Karpas-422 (cell line): ENCODE data around the gene DZIP3. TPM values are rescaled to one million over a fixed set of nuclear protein-coding genes. Genes with fewer than 3 reads are reported as not detected.
A peak's percentile ranks its signal among the peaks of the same experiment; 100 is the strongest.

ENCODE experiments used
- DNase-seq: peaks from one replicate; pipeline ENCODE4 v3.0.0-alpha.2; 2015
- H2AFZ ChIP-seq: fragments of 200-600 bp; sonication (generic); 2 replicates; pipeline ENCODE4 v1.6.1; 2014; ENCODE audit warnings: antibody characterized with exemption, low read length, mixed read lengths
- H3K27ac ChIP-seq: fragments of 200-600 bp; sonication (generic); 2 replicates; pipeline ENCODE4 v1.5.1; 2014; ENCODE audit warnings: mild to moderate bottlenecking, low read length, moderate library complexity
- H3K27me3 ChIP-seq: fragments of 200-600 bp; sonication (generic); 2 replicates; pipeline ENCODE4 v1.6.1; 2014; ENCODE audit warnings: low read length, mixed read lengths
- H3K36me3 ChIP-seq: fragments of 200-600 bp; sonication (generic); 2 replicates; pipeline ENCODE4 v1.6.1; 2014; ENCODE audit warnings: low read length, mixed read lengths; ENCODE audit not compliant: insufficient read depth
- H3K4me1 ChIP-seq: fragments of 200-600 bp; sonication (generic); 2 replicates; pipeline ENCODE4 v1.6.1; 2014; ENCODE audit warnings: mild to moderate bottlenecking, low read length, mixed read lengths
- H3K4me2 ChIP-seq: fragments of 200-600 bp; sonication (generic); 2 replicates; pipeline ENCODE4 v1.6.1; 2014; ENCODE audit warnings: low read length, low read depth, mild to moderate bottlenecking; ENCODE audit not compliant: poor library complexity, severe bottlenecking
- H3K4me3 ChIP-seq: fragments of 200-600 bp; sonication (generic); 2 replicates; pipeline ENCODE4 v1.5.1; 2014; ENCODE audit warnings: mild to moderate bottlenecking, antibody characterized with exemption, low read length, mixed read lengths
- H3K79me2 ChIP-seq: fragments of 200-600 bp; sonication (generic); 2 replicates; pipeline ENCODE4 v1.6.1; 2014; ENCODE audit warnings: mild to moderate bottlenecking, low read length, mixed read lengths
- H3K9ac ChIP-seq: fragments of 200-600 bp; sonication (generic); 2 replicates; pipeline ENCODE4 v1.6.0; 2014; ENCODE audit warnings: low read length
- H3K9me2 ChIP-seq: fragments of 200-600 bp; sonication (generic), shearing (Covaris generic); replicated peaks from 2 replicates; pipeline ENCODE4 v1.6.0; 2014; ENCODE audit warnings: mild to moderate bottlenecking, low read length, moderate library complexity; ENCODE audit not compliant: insufficient read depth
- H3K9me3 ChIP-seq: fragments of 300-700, 200-600 bp; sonication (generic); 2 replicates; pipeline ENCODE4 v1.6.1; 2014; ENCODE audit warnings: low read length, mixed read lengths
- H4K20me1 ChIP-seq: fragments of 200-600 bp; sonication (generic); 2 replicates; pipeline ENCODE4 v1.6.1; 2014; ENCODE audit warnings: mild to moderate bottlenecking, antibody characterized with exemption, low read length, low read depth; ENCODE audit not compliant: insufficient read depth
- total RNA-seq: library from RNA; depleted of rRNA; stranded (reverse); fragments of >200 nt; shearing (Covaris generic); gene quantifications from 2 replicates; pipeline ENCODE4 v1.2.3, GENCODE V29; 2014; ENCODE audit warnings: low replicate concordance

Gene DZIP3
- total RNA-seq, 1 experiment from 2014 or later = 15.7 TPM

DNA sequence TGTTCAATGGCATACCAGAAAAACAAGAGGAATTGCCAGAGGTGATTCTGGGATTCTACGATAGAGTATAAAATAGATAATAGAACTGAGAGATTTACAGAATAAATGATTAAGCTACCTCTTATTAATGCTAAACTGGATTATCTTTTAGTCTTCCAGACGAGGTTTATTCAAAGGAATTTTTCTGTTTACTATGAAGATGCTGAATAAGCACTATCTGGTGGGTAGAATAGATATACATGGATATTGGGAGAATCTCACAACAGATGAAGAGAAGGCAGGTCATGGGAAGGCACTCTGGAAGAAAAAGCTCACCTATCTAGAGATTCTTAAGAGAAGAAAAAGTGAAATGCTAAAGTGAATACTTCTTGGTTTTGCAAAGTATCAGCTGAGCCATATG, 11.5 kb upstream of the DZIP3 start:
- H3K9me2 ChIP-seq = no peaks in the 10 kb centered on the region
- H3K27ac ChIP-seq = no peak overlapping the region
- no peaks in the 10 kb centered on the region for H3K27me3 ChIP-seq
- H2AFZ ChIP-seq = no peak overlapping the region
- H3K79me2 ChIP-seq = peaks cover 23% of the 10 kb centered on the region
- no peak overlapping the region for H3K4me2 ChIP-seq
- no peak overlapping the region for H3K4me3 ChIP-seq
- no peak overlapping the region for H3K9ac ChIP-seq
- H4K20me1 ChIP-seq = no peaks in the 10 kb centered on the region
- H3K4me1 ChIP-seq = no peaks in the 10 kb centered on the region
- peaks cover 88% of the 10 kb centered on the region for H3K36me3 ChIP-seq
- H3K9me3 ChIP-seq = peaks cover 3% of the 10 kb centered on the region; the same call in 1 of the 2 replicates
- no peak for DNase-seq

DNA sequence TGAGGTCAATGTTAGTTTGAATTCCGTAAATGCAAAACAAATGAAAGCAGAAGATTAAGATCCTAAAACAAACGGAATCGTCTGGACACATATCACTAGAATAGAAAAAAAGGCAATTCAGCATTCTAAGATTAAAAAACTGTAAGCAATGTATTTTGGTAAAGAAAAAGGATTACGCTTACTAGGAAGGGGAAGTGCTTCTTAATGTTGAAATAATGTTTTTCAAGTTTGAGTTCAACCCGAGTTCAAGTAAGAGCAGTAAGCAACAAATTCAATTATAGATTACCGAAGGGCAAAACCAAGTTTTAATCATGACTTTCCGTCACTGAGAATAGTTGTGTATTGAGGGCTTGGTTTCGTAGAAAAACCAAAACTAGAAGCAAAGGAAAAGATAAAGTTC, 921 bp upstream of the DZIP3 start:
- Histone ChIP-seq H2AFZ (peak overlapping the region; percentile 76; the same call in 1 of the 2 replicates), H3K4me3 (peak overlapping the region; percentile 96)

DNA sequence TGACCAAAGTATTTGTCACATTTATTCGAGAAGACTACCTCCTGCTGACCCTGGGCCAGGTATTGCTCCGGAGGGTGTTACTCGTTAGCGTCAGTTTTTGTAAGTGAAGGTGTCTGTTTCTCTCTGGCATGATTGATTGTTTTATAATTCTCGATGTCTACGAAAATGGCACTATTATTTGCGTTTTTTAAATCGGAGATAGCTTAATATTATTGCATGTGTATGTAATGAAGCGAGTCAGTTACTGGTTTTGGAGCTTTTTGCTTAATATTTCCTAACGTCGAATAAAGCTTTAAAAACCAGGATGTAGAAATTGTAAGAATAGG, 439 bp downstream of the DZIP3 start:
- Histone ChIP-seq H3K4me3 (peak overlapping the region; percentile 96), H3K4me2 (peak overlapping the region; percentile 84), H3K9me3 (no peaks in the 10 kb centered on the region), H3K36me3 (peaks cover 20% of the 10 kb centered on the region; the same call in 1 of the 2 replicates), H3K9ac (peak overlapping the region; percentile 90), H2AFZ (peak overlapping the region; percentile 76), H3K27me3 (no peaks in the 10 kb centered on the region), H3K9me2 (no peaks in the 10 kb centered on the region), H3K27ac (peak overlapping the region; percentile 87), H4K20me1 (no peaks in the 10 kb centered on the region), H3K79me2 (peaks cover 61% of the 10 kb centered on the region), H3K4me1 (peaks cover 37% of the 10 kb centered on the region)
- no peak for DNase-seq

More for the DNA sequence above, 921 bp upstream of the DZIP3 start:
- Histone ChIP-seq H3K9me2 (no peaks in the 10 kb centered on the region), H4K20me1 (no peaks in the 10 kb centered on the region), H3K9me3 (no peaks in the 10 kb centered on the region), H3K4me2 (peak overlapping the region; percentile 84), H3K4me1 (peaks cover 37% of the 10 kb centered on the region), H3K36me3 (peaks cover 33% of the 10 kb centered on the region), H3K27me3 (no peaks in the 10 kb centered on the region), H3K27ac (peak overlapping the region; percentile 87), H3K79me2 (peaks cover 75% of the 10 kb centered on the region), H3K9ac (peak overlapping the region; percentile 90)
- peak; percentile 69 for DNase-seq

DNA sequence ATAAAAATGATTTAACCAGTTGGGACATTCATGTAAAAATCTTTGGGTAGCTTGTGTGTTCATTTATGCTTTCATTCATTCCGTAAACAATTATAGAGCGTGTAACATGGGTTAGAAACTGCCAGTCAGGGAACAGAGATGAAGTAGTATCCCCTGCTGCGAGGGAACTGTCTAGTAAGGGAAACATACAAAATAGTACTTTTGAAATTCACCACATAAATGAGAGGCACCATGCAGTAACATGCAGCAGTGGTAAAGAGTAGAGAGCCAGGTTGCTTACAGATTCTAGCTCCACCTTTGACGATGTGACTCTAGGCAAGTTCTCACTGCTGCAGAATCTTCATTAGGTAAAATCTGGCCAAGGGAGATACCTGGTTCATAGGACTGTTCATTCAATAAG, 938 bp downstream of the DZIP3 start:
- peaks cover 15% of the 10 kb centered on the region; the same call in 1 of the 2 replicates for H3K36me3 ChIP-seq
- no peaks in the 10 kb centered on the region for H4K20me1 ChIP-seq
- no peaks in the 10 kb centered on the region for H3K27me3 ChIP-seq
- H3K9ac ChIP-seq = peak overlapping the region; percentile 90
- H3K79me2 ChIP-seq = peaks cover 56% of the 10 kb centered on the region
- H3K27ac ChIP-seq = peak overlapping the region; percentile 87
- no peaks in the 10 kb centered on the region for H3K9me2 ChIP-seq
- no peaks in the 10 kb centered on the region for H3K9me3 ChIP-seq
- H3K4me2 ChIP-seq = peak overlapping the region; percentile 84
- peaks cover 36% of the 10 kb centered on the region for H3K4me1 ChIP-seq
- peak overlapping the region; percentile 96 for H3K4me3 ChIP-seq
- no peak overlapping the region for H2AFZ ChIP-seq
- DNase-seq = peak; percentile 55

DNA sequence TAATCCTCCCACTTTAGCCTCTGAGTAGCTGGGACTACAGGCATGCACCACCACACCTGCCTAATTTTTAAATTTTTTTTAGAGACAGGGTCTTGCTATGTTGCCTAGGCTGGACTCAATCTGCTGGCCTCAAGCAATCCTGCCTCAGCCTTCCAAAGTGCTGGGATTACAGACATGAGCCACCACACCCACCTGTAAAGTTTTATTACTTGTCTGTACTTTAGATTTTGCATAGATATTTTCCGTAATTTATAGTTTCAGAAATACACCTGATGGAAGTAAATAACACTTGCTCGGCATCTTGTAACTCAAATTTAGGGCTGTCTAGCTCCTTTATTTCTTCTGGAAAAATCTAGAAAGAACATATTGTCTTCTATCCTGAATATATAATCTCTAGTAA, 5.8 kb downstream of the DZIP3 start:
- H3K79me2 ChIP-seq = peaks cover 8% of the 10 kb centered on the region
- no peak overlapping the region for H3K4me3 ChIP-seq
- no peaks in the 10 kb centered on the region for H3K27me3 ChIP-seq
- H3K36me3 ChIP-seq = no peaks in the 10 kb centered on the region
- H3K9me2 ChIP-seq = no peaks in the 10 kb centered on the region
- no peaks in the 10 kb centered on the region for H3K9me3 ChIP-seq
- no peak overlapping the region for H3K9ac ChIP-seq
- peaks cover 22% of the 10 kb centered on the region for H3K4me1 ChIP-seq
- H3K27ac ChIP-seq = no peak overlapping the region
- no peak overlapping the region for H2AFZ ChIP-seq
- H4K20me1 ChIP-seq = no peaks in the 10 kb centered on the region
- DNase-seq = no peak
- H3K4me2 ChIP-seq = no peak overlapping the region

DNA sequence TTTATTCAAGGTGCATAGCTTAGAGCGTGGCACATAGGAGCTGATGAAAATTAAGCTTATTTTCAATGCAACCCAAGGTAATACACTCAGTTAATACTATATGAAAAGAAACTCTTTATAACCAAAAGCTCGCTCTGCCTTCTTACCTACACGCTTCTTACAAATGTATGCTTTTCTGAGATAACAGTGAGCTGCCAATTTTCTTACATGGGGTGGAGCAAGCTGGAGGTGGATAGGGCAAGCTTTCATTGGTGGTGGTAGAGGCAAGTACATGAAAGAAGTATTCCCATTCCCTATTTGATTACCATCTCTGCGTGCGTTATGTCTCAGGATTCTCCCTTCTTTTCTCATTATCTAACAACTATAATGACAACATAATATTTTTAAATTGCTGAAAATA, 8.9 kb downstream of the DZIP3 start:
- no peak for DNase-seq
- no peaks in the 10 kb centered on the region for H3K27me3 ChIP-seq
- H3K36me3 ChIP-seq = no peaks in the 10 kb centered on the region
- H3K79me2 ChIP-seq = no peaks in the 10 kb centered on the region
- H3K9me3 ChIP-seq = no peaks in the 10 kb centered on the region
- no peak overlapping the region for H3K9ac ChIP-seq
- H3K4me2 ChIP-seq = no peak overlapping the region
- no peaks in the 10 kb centered on the region for H4K20me1 ChIP-seq
- H3K9me2 ChIP-seq = no peaks in the 10 kb centered on the region
- H3K27ac ChIP-seq = no peak overlapping the region
- no peak overlapping the region for H2AFZ ChIP-seq
- H3K4me3 ChIP-seq = no peak overlapping the region
- peaks cover 13% of the 10 kb centered on the region for H3K4me1 ChIP-seq

DNA sequence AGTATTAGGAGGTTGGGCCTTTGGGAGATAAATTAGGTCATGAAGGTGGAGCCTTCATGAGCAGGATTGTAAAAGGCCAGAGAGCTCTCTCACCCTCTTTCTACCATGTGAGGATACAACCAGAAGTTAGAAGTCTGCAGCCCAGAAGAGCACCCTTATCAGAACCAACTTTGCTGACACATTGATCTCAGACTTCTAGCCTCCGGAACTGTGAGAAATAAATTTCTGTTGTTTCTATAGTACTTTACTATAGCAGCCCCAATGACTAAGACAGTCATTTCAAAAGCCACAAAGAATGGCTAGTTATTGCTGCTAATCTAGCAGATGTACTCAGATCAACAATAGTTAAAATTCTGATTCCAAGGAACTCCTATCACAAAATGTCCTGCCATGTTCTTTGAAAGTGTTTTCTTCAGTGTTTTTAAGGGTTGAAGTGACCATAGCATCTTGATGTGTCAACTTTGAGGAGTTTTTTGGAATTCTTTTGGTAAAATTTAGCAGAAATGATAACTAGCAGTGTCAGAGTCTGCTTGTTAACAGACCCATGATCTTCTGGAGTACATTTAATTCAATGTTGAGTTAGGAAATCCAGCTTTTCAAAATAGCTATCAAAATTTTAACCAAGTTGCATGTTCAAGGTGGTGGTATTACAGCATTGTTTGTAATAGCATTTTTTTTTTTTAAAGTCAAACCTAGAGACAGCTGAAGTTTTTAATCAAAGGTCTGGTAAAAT, 10.3 kb downstream of the DZIP3 start:
- DNase-seq = no peak
- no peaks in the 10 kb centered on the region for H3K79me2 ChIP-seq
- H3K27me3 ChIP-seq = no peaks in the 10 kb centered on the region
- no peak overlapping the region for H3K9ac ChIP-seq
- no peaks in the 10 kb centered on the region for H4K20me1 ChIP-seq
- H3K9me2 ChIP-seq = no peaks in the 10 kb centered on the region
- H3K9me3 ChIP-seq = no peaks in the 10 kb centered on the region
- no peak overlapping the region for H3K27ac ChIP-seq
- H3K4me2 ChIP-seq = no peak overlapping the region
- H3K4me3 ChIP-seq = no peak overlapping the region
- H3K4me1 ChIP-seq = peaks cover 15% of the 10 kb centered on the region
- H2AFZ ChIP-seq = no peak overlapping the region
- no peaks in the 10 kb centered on the region for H3K36me3 ChIP-seq

DNA sequence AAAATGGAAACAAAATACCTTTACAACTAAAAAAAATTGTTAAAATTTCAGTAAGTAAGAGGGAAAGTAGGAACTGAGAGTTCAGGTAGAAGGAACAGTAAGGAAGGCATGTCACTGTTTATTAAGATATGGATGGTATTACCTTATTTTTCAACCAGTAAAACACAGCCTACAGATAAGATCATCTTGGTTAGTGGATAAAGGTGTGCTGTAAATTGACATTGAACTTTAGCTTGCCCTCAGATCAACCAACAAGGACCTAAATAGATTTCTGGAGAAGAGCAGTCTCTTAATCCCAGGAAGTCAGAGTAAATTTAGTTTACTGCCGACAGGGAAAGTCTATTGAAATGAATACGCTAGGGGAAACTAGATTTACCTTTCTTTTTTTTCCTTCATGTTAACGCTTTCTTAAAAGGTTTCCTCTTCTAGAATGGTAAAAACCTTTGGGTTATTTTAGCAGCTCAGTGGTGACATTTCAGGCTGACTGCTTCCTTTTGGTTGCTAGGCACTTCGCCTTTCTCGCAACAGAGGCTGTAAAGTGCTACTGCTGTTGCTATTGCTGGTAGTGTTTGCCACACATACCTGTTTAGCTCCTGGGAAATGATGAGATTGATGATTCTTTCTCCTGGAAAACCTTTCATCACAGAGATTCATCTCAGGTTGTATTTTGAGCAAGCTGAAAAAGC, 12.9 kb downstream of the DZIP3 start:
- Histone ChIP-seq H3K79me2 (no peaks in the 10 kb centered on the region), H3K4me1 (0 out of 2 replicates have a peak, but pooled peaks cover 3% of the 10 kb centered on the region), H3K36me3 (no peaks in the 10 kb centered on the region), H3K27ac (no peak overlapping the region), H3K4me2 (no peak overlapping the region), H4K20me1 (no peaks in the 10 kb centered on the region), H2AFZ (no peak overlapping the region), H3K9ac (no peak overlapping the region), H3K27me3 (no peaks in the 10 kb centered on the region), H3K9me3 (no peaks in the 10 kb centered on the region), H3K4me3 (no peak overlapping the region), H3K9me2 (no peaks in the 10 kb centered on the region)
- DNase-seq = no peak
